Panc1 (cell line): ENCODE measurements around the gene DPPA4. TPM values are rescaled to one million over a fixed set of nuclear protein-coding genes. Genes with fewer than 3 reads are reported as not detected.

ENCODE experiments used
- ATAC-seq: fragments of 200-7000 bp; cut with Tn5 transposase; 2 replicates; pipeline ENCODE4 v1.9.1; 2020; ENCODE audit warnings: mild to moderate bottlenecking, moderate library complexity
- BruUV-seq: library from RNA; stranded (reverse); fragments of 400-500 nt; replicated peaks from 2 replicates; lab custom pipeline; 2021; lab: Mats Ljungman, UMichigan
- CTCF ChIA-PET: fragments of 300-600 bp; sonication (Branson Sonifier 250); formaldehyde crosslinking; loops from one replicate; lab custom pipeline; 2022; ENCODE audit warnings: antibody characterized with exemption; lab: Charles Lee
- POLR2A ChIA-PET: fragments of 300-600 bp; sonication (Branson Sonifier 250); formaldehyde crosslinking; loops from one replicate; lab custom pipeline; 2022; ENCODE audit warnings: antibody characterized with exemption; lab: Charles Lee
- DNase-seq: peaks from one replicate; pipeline ENCODE4 v3.0.0-alpha.2; 2010; ENCODE audit warnings: low read depth, low spot score
- H3K27ac ChIP-seq: 2 replicates; pipeline ENCODE4 v1.5.1; 2011; ENCODE audit warnings: mild to moderate bottlenecking, low read length, inconsistent platforms
- H3K27me3 ChIP-seq: fragments of 200-500 bp; sonication (Bioruptor generic); 2 replicates; pipeline ENCODE4 v1.6.0; 2014; ENCODE audit warnings: low read length, inconsistent platforms; ENCODE audit not compliant: control insufficient read depth, insufficient read depth
- H3K36me3 ChIP-seq: fragments of 200-500 bp; sonication (Bioruptor generic); 2 replicates; pipeline ENCODE4 v1.5.1; 2014; ENCODE audit warnings: inconsistent platforms, mild to moderate bottlenecking, low read length, moderate library complexity; ENCODE audit not compliant: control insufficient read depth, insufficient read depth
- H3K4me1 ChIP-seq: 2 replicates; pipeline ENCODE4 v1.5.1; 2011; ENCODE audit warnings: inconsistent platforms, mild to moderate bottlenecking, low read length, moderate library complexity; ENCODE audit not compliant: control insufficient read depth, insufficient read depth
- H3K4me3 ChIP-seq, 2 experiments: 2 replicates each; pipeline ENCODE4 v1.5.1; 2011 to 2012; ENCODE audit warnings: low read depth in 2 of 2, low read length in 2 of 2, mild to moderate bottlenecking in 2 of 2, inconsistent platforms in 1 of 2, moderate library complexity in 1 of 2
- H3K9me3 ChIP-seq: fragments of 200-500 bp; sonication (Bioruptor generic); 2 replicates; pipeline ENCODE4 v1.5.1; 2014; ENCODE audit warnings: low read depth, mild to moderate bottlenecking, inconsistent platforms, low read length, moderate library complexity; ENCODE audit not compliant: control insufficient read depth, insufficient read depth
- CTCF ChIP-seq: fragments of 450-650 bp; IDR thresholded peaks from 2 replicates; pipeline ENCODE4 v1.5.1; 2017; ENCODE audit warnings: mild to moderate bottlenecking
- POLR2AphosphoS5 ChIP-seq: IDR thresholded peaks from 2 replicates; pipeline ENCODE4 v1.6.1; 2012; ENCODE audit warnings: mild to moderate bottlenecking, low read depth, low read length, moderate library complexity
- REST ChIP-seq, 2 experiments: IDR thresholded peaks; 2 replicates each; pipeline ENCODE4 v1.6.1; 2011 to 2012; ENCODE audit warnings: low read depth in 2 of 2, control low read depth in 1 of 2, low read length in 1 of 2, mild to moderate bottlenecking in 1 of 2, moderate library complexity in 1 of 2; ENCODE audit not compliant: insufficient read depth in 1 of 2
- SIN3A ChIP-seq: IDR thresholded peaks from 2 replicates; pipeline ENCODE4 v1.6.1; 2012; ENCODE audit warnings: low read depth, mild to moderate bottlenecking, low read length, moderate library complexity, borderline replicate concordance; ENCODE audit not compliant: insufficient read depth
- TCF7L2 ChIP-seq: IDR thresholded peaks from 2 replicates; pipeline ENCODE4 v1.6.1; 2011; ENCODE audit warnings: mild to moderate bottlenecking, low read depth, low read length, inconsistent platforms
- in situ Hi-C: cut with HindIII; loops from 2 replicates; pipeline ENCODE4 v1.10.0; 2016; ENCODE audit warnings: low sequenced_read_pairs, low pct_unique_long_range_greater_than_20kb
- intact Hi-C: fragments of 100-400 bp; cut with micrococcal nuclease; formaldehyde crosslinking; loops from one replicate; pipeline ENCODE4 v1.10.0; 2022; ENCODE audit not compliant: unreplicated experiment
- total RNA-seq: library from RNA; stranded (reverse); gene quantifications from one replicate; pipeline ENCODE4 v1.2.1, GENCODE V29; 2021; ENCODE audit not compliant: unreplicated experiment

The DPPA4 gene
- total RNA-seq, 1 experiment from 2014 or later: 0.26 TPM

GRCh38 chr3:109384164-109384563 is 46.8 kb upstream of the DPPA4 start:
- Histone ChIP-seq H3K4me1 (no peaks in the 10 kb centered on the region), H3K27ac (no peak overlapping the region), H3K9me3 (no peaks in the 10 kb centered on the region), H3K4me3 (no peak overlapping the region), H3K36me3 (no peaks in the 10 kb centered on the region), H3K27me3 (no peaks in the 10 kb centered on the region)
- no TSS peak for BruUV-seq
- ChIA-PET CTCF (no interaction called here), POLR2A (no interaction called here)
- in situ Hi-C loops: no loop called here
- ATAC-seq: no peak
- TF ChIP-seq TCF7L2: no peak
- TF ChIP-seq SIN3A: no peak
- no peak for TF ChIP-seq REST (IDR thresholded peaks at IDR 0.05; ENCODE audit: insufficient read depth in 1 of 2, low read depth in 2 of 2, low read length in 1 of 2)
- no peak for TF ChIP-seq POLR2AphosphoS5
- TF ChIP-seq CTCF: no peak
- DNase-seq: no peak
- intact Hi-C loops: no loop called here

GRCh38 chr3:109382588-109382987 is 45.2 kb upstream of the DPPA4 start:
- H3K36me3 ChIP-seq: no peaks in the 10 kb centered on the region
- no TSS peak for BruUV-seq
- H3K4me3 ChIP-seq: no peak overlapping the region
- H3K4me1 ChIP-seq: no peaks in the 10 kb centered on the region
- H3K27ac ChIP-seq: no peak overlapping the region
- H3K27me3 ChIP-seq: no peaks in the 10 kb centered on the region
- POLR2A ChIA-PET: no interaction called here
- TF ChIP-seq TCF7L2 (no peak), SIN3A (no peak), CTCF (no peak)
- no peaks in the 10 kb centered on the region for H3K9me3 ChIP-seq
- ATAC-seq (no peak), DNase-seq (no peak)
- intact Hi-C loops (no loop called here), in situ Hi-C loops (no loop called here)
- CTCF ChIA-PET: no interaction called here

- no peaks in the 10 kb centered on the region for H3K4me1 ChIP-seq
- H3K27me3 ChIP-seq: no peaks in the 10 kb centered on the region
- intact Hi-C loops: no loop called here
- CTCF ChIA-PET: no interaction called here
- ATAC-seq: no peak
- in situ Hi-C loops: no loop called here
- BruUV-seq: no TSS peak
- H3K4me3 ChIP-seq: no peak overlapping the region
- TF ChIP-seq CTCF (no peak), SIN3A (no peak), TCF7L2 (no peak), REST (IDR thresholded peaks at IDR 0.05; ENCODE audit: insufficient read depth in 1 of 2, low read depth in 2 of 2, low read length in 1 of 2) (no peak), POLR2AphosphoS5 (no peak)
- POLR2A ChIA-PET: no interaction called here
- H3K27ac ChIP-seq: no peak overlapping the region
- no peak for DNase-seq
- H3K9me3 ChIP-seq: no peaks in the 10 kb centered on the region
- no peaks in the 10 kb centered on the region for H3K36me3 ChIP-seq
Observed at GRCh38 chr3:109375975-109376374, 38.6 kb upstream of the DPPA4 start.
